ENCODE data around the gene TNS2. TPM values are rescaled to one million over a fixed set of nuclear protein-coding genes. Genes with fewer than 3 reads are reported as not detected.

TNS2 gene
- total and polyA plus RNA-seq, 2 experiments from 2014 or later: 1.8 to 6.9 TPM

DNA sequence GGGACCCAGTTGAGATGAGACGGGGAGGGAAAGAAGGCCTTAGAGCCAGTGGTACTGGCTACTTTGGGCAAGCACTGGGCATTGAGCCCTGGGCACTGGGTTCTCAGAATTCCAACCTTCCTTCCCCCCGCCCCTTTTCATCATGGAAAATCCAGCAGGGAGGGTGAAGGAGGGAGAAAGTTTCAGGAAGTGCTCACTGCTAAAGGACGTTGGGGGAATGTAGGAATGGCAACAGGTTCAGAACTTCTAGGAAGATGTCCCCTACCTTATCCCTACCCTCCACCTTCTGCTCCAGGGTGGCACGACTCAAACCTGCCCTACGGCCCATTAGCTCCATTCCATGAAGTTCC is 4.2 kb upstream of the TNS2 start:
- peaks cover 57% of the 10 kb centered on the region for H3F3A ChIP-seq (replicated peaks; ENCODE audit: low read depth)
- H3K79me2 ChIP-seq (replicated peaks; ENCODE audit: insufficient read depth): peaks cover 4% of the 10 kb centered on the region; the same call in 1 of the 2 replicates
- Mint-ChIP-seq H3K27ac (no peak overlapping the region), H3K36me3 (ENCODE audit: low read depth) (peaks cover 19% of the 10 kb centered on the region), H3K4me1 (peaks cover 66% of the 10 kb centered on the region), H3K4me3 (peak overlapping the region; percentile 91), H3K9me3 (peaks cover 5% of the 10 kb centered on the region; the same call in 2 of the 3 replicates), H3K27me3 (ENCODE audit: insufficient read depth, low read depth, poor library complexity) (peaks cover 54% of the 10 kb centered on the region)
- no peak for TF ChIP-seq ZNF114 (CRISPR knock-in tag; IDR thresholded peaks at IDR 0.05)
- H3K36me3 ChIP-seq (ENCODE audit: insufficient read depth): no peaks in the 10 kb centered on the region; the same call in 1 of the 2 replicates
- no peak for DNase-seq (ENCODE audit: low spot score)
- peak overlapping the region; percentile 85 for H3K4me3 ChIP-seq
- H3K4me1 ChIP-seq (ENCODE audit: insufficient read depth): peaks cover 69% of the 10 kb centered on the region
- ATAC-seq: no peak
- peaks cover 7% of the 10 kb centered on the region for H4K20me1 ChIP-seq (replicated peaks; ENCODE audit: insufficient read depth)
- no peaks in the 10 kb centered on the region for H3K9me2 ChIP-seq (ENCODE audit: insufficient read depth)
- H3K27ac ChIP-seq (ENCODE audit: low read depth): no peak overlapping the region
- peak overlapping the region; percentile 95 for H3K4me2 ChIP-seq
- no peak overlapping the region for H2AFZ ChIP-seq
- peaks cover 32% of the 10 kb centered on the region for H3K27me3 ChIP-seq (ENCODE audit: insufficient read depth)

- H3K36me3 ChIP-seq (ENCODE audit: insufficient read depth): no peaks in the 10 kb centered on the region; the same call in 1 of the 2 replicates
- peaks cover 13% of the 10 kb centered on the region for H4K20me1 ChIP-seq (replicated peaks; ENCODE audit: insufficient read depth)
- peaks cover 32% of the 10 kb centered on the region for H3K27me3 ChIP-seq (ENCODE audit: insufficient read depth)
- H2AFZ ChIP-seq: no peak overlapping the region
- H3F3A ChIP-seq (replicated peaks; ENCODE audit: low read depth): peaks cover 54% of the 10 kb centered on the region
- H3K4me2 ChIP-seq: peak overlapping the region; percentile 95
- no peaks in the 10 kb centered on the region for H3K9me2 ChIP-seq (ENCODE audit: insufficient read depth)
- H3K4me1 ChIP-seq (ENCODE audit: insufficient read depth): peaks cover 80% of the 10 kb centered on the region
- peak; percentile 79 for DNase-seq (ENCODE audit: low spot score)
- H3K4me3 Mint-ChIP-seq: peak overlapping the region; percentile 91
- TF ChIP-seq POLR2AphosphoS5 (IDR thresholded peaks at IDR 0.05; ENCODE audit: low read depth): peak; percentile 46; the same call in 1 of the 2 replicates
- no peak for TF ChIP-seq ZNF331 (CRISPR knock-in tag; IDR thresholded peaks at IDR 0.05; ENCODE audit: low read depth)
- peak; percentile 6 for ATAC-seq
- H3K36me3 Mint-ChIP-seq (ENCODE audit: low read depth): peaks cover 20% of the 10 kb centered on the region
- H3K9me3 Mint-ChIP-seq: peaks cover 5% of the 10 kb centered on the region; the same call in 2 of the 3 replicates
- peaks cover 57% of the 10 kb centered on the region for H3K27me3 Mint-ChIP-seq (ENCODE audit: insufficient read depth, low read depth, poor library complexity)
- peaks cover 73% of the 10 kb centered on the region for H3K4me1 Mint-ChIP-seq
- peaks cover 12% of the 10 kb centered on the region; the same call in 1 of the 2 replicates for H3K79me2 ChIP-seq (replicated peaks; ENCODE audit: insufficient read depth)
- 0 out of 2 replicates have a peak overlapping the region, but pooled peaks have one; percentile 69 for H3K27ac ChIP-seq (ENCODE audit: low read depth)
- peak overlapping the region; percentile 80 for H3K27ac Mint-ChIP-seq
- peak overlapping the region; percentile 85 for H3K4me3 ChIP-seq
These were observed 3.1 kb upstream of the TNS2 start for GRCh38 chr12:53046655-53047220.

DNA sequence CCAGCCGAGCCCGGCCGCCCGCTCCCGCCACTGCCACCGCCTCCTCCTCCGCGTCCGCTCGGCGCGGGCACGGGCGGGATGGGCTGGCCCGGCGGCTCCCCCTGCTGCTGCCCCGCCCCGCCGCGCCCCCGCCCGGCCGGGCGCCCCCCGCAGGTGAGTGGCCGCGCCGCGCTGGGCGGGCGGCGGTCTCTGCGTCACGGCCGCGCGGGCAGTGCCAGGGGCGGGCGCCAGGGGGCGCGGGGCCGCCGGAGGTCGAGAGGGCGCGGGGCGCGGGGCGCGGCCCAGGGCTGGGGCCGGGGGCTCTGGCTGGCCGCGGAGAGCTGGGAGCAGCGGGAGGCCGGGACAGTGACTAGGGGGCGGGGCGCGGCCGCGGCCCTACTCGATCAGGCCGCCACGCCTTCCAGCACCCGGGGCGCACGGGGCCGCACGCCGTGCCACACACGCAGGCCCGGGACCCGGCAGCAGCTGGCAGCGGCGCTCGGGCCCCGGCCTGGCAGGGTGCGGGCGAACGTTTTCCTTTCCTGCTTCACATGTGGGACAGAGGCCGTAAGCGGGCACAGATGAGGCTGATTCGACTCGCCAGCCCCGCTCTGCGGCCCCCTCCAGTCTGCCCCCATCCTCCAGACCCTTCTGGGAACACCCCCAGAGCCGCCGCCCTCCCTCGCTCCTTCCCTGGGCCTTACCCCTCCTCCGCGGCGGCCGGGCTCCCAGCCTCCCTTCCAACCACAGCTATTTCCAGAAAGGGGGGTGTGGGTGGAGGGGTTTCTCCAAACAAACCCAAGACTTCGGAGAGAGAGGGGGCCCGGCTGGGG is 2.4 kb upstream of the TNS2 start:
- Mint-ChIP-seq H3K36me3 (ENCODE audit: low read depth) (peaks cover 20% of the 10 kb centered on the region), H3K4me1 (peaks cover 74% of the 10 kb centered on the region), H3K27ac (no peak overlapping the region), H3K4me3 (peak overlapping the region; percentile 66), H3K9me3 (peaks cover 5% of the 10 kb centered on the region; the same call in 2 of the 3 replicates), H3K27me3 (ENCODE audit: insufficient read depth, low read depth, poor library complexity) (peaks cover 55% of the 10 kb centered on the region)
- Histone ChIP-seq H3K4me1 (ENCODE audit: insufficient read depth) (peaks cover 79% of the 10 kb centered on the region), H3K9me2 (ENCODE audit: insufficient read depth) (no peaks in the 10 kb centered on the region), H3K27me3 (ENCODE audit: insufficient read depth) (peaks cover 32% of the 10 kb centered on the region), H3K36me3 (ENCODE audit: insufficient read depth) (no peaks in the 10 kb centered on the region; the same call in 1 of the 2 replicates), H3K79me2 (replicated peaks; ENCODE audit: insufficient read depth) (peaks cover 14% of the 10 kb centered on the region; the same call in 1 of the 2 replicates), H3K27ac (ENCODE audit: low read depth) (peak overlapping the region; percentile 97), H4K20me1 (replicated peaks; ENCODE audit: insufficient read depth) (peaks cover 13% of the 10 kb centered on the region), H2AFZ (no peak overlapping the region), H3K4me2 (peak overlapping the region; percentile 89), H3K4me3 (peak overlapping the region; percentile 64), H3F3A (replicated peaks; ENCODE audit: low read depth) (peaks cover 50% of the 10 kb centered on the region)
- peak; percentile 86 for DNase-seq (ENCODE audit: low spot score)
- peak; percentile 11 for ATAC-seq
- TF ChIP-seq REST (IDR thresholded peaks at IDR 0.05; ENCODE audit: unreplicated experiment) (no peak), CTCF (conservative IDR thresholded peaks at IDR 0.05; ENCODE audit: low read depth in 2 of 2) (peak in 1 of 2 experiments; percentile 48; a peak in 2 of 4 replicates)

Measured in GM23338 (cell line).